ENCODE measurements around the gene FAM53B.

GRCh38 chr10:124590216-124591122 is 153.7 kb downstream of the FAM53B start:
- TF ChIP-seq CTCF (conservative IDR thresholded peaks at IDR 0.05) (no peak), EZH2 (IDR thresholded peaks at IDR 0.05; ENCODE audit: low read depth) (no peak)
